Peyer's patch (tissue), 4 donors: ENCODE results near the gene LRRTM1. TPM values are rescaled to one million over a fixed set of nuclear protein-coding genes. Genes with fewer than 3 reads are reported as not detected.

Experiments
- DNase-seq, 3 donors: peaks; one replicate each; pipeline ENCODE4 v3.0.0-alpha.2; 2017 to 2019
- H3K27ac ChIP-seq, 4 donors: fragments of 200-600 bp; sonication (generic); one replicate each; pipeline ENCODE4 v1.5.1; 2016 to 2019
- H3K27me3 ChIP-seq, 2 donors: fragments of 200-600 bp; sonication (generic); one replicate each; pipeline ENCODE4 v1.5.1; 2019
- H3K36me3 ChIP-seq, 3 donors: fragments of 200-600 bp; sonication (generic); one replicate each; pipeline ENCODE4 v1.5.1; 2016 to 2019
- H3K4me1 ChIP-seq, 4 donors: fragments of 200-600 bp; sonication (generic); one replicate each; pipeline ENCODE4 v1.5.1; 2016 to 2019
- H3K4me3 ChIP-seq, 4 donors: fragments of 200-600 bp; sonication (generic); 1 replicate in 3 of 4; 2 replicates in 1 of 4; pipeline ENCODE4 v1.5.1; 2016 to 2019; ENCODE audit warnings: mild to moderate bottlenecking in 1 of 4
- H3K9me3 ChIP-seq, 4 donors: fragments of 200-600 bp; sonication (generic); one replicate each; pipeline ENCODE4 v1.5.1; 2016 to 2019; ENCODE audit warnings: mild to moderate bottlenecking in 1 of 4
- POLR2A ChIP-seq, 2 donors: fragments of 450-650 bp; IDR thresholded peaks; one replicate each; pipeline ENCODE4 v1.5.1; 2017; ENCODE audit warnings: antibody characterized with exemption in 2 of 2, mild to moderate bottlenecking in 2 of 2, moderate library complexity in 2 of 2
- total RNA-seq, 4 donors: library from RNA; depleted of rRNA; stranded (reverse); fragments of >200 nt; gene quantifications; one replicate each; pipeline ENCODE4 v1.1.0, GENCODE V29; 2016
- TF ChIP-seq, protein P1 (sequence below), 6 experiments: fragments of 450-650 bp in 4 of 6; fragments of 200-600 bp in 2 of 6; sonication (generic) in 1 of 6; IDR thresholded peaks; one replicate each; pipeline ENCODE4 v1.5.1; 2017 to 2019; ENCODE audit warnings: antibody characterized with exemption in 6 of 6, mild to moderate bottlenecking in 3 of 6, moderate library complexity in 1 of 6

LRRTM1 gene
- total RNA-seq, 4 donors from 2014 or later, result not detected

GRCh38 chr2:80328159-80328571, 23.6 kb upstream of the LRRTM1 start:
- no peak for DNase-seq
- H3K27me3 ChIP-seq, result peaks cover 0 to under 1% of the 10 kb centered on the region in 2 donors
- H3K4me3 ChIP-seq, result no peak overlapping the region
- H3K9me3 ChIP-seq, result no peaks in the 10 kb centered on the region
- H3K4me1 ChIP-seq, result no peaks in the 10 kb centered on the region
- H3K27ac ChIP-seq, result no peak overlapping the region
- TF ChIP-seq, protein P1, sequence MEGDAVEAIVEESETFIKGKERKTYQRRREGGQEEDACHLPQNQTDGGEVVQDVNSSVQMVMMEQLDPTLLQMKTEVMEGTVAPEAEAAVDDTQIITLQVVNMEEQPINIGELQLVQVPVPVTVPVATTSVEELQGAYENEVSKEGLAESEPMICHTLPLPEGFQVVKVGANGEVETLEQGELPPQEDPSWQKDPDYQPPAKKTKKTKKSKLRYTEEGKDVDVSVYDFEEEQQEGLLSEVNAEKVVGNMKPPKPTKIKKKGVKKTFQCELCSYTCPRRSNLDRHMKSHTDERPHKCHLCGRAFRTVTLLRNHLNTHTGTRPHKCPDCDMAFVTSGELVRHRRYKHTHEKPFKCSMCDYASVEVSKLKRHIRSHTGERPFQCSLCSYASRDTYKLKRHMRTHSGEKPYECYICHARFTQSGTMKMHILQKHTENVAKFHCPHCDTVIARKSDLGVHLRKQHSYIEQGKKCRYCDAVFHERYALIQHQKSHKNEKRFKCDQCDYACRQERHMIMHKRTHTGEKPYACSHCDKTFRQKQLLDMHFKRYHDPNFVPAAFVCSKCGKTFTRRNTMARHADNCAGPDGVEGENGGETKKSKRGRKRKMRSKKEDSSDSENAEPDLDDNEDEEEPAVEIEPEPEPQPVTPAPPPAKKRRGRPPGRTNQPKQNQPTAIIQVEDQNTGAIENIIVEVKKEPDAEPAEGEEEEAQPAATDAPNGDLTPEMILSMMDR (IDR thresholded peaks at IDR 0.05), result no peak
- TF ChIP-seq POLR2A (IDR thresholded peaks at IDR 0.05), result no peak
- no peaks in the 10 kb centered on the region for H3K36me3 ChIP-seq

GRCh38 chr2:80326861-80327260, 22.3 kb upstream of the LRRTM1 start:
- no peak for DNase-seq
- Histone ChIP-seq H3K4me3 (no peak overlapping the region), H3K27me3 (peaks cover 0 to 3% of the 10 kb centered on the region in 2 donors), H3K9me3 (no peaks in the 10 kb centered on the region), H3K4me1 (no peaks in the 10 kb centered on the region), H3K36me3 (no peaks in the 10 kb centered on the region), H3K27ac (no peak overlapping the region)
- no peak for TF ChIP-seq POLR2A (IDR thresholded peaks at IDR 0.05)
- TF ChIP-seq, protein P1 (IDR thresholded peaks at IDR 0.05), result no peak

GRCh38 chr2:80326214-80326613, 21.7 kb upstream of the LRRTM1 start:
- H3K4me1 ChIP-seq, result no peaks in the 10 kb centered on the region
- H3K9me3 ChIP-seq, result no peaks in the 10 kb centered on the region
- no peak for DNase-seq
- no peaks in the 10 kb centered on the region for H3K36me3 ChIP-seq
- no peak for TF ChIP-seq POLR2A (IDR thresholded peaks at IDR 0.05)
- TF ChIP-seq, protein P1 (IDR thresholded peaks at IDR 0.05), result peak in 2 of 6 experiments; percentile 22 to 24
- H3K4me3 ChIP-seq, result no peak overlapping the region
- H3K27me3 ChIP-seq, result peaks cover 0 to 3% of the 10 kb centered on the region in 2 donors
- no peak overlapping the region for H3K27ac ChIP-seq

DNA sequence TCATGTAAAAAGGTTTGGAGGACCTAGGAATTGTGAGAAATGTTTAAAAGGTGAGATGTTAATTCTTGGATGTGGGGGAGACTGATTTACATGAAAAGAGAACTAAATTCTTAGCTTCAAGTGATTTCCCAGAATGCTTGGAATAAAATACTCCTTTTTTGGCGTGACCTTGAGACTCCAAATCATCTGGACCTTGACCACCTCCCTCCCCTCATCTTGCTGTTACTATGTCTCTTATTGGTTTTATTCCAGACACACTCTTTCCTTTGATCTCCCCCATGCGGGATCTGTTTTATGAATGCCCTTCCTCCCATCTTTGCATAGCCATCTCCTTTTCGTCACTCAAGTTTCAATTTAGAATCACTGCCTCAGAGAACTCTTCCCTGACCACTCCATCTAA, 20.0 kb upstream of the LRRTM1 start:
- Histone ChIP-seq H3K36me3 (no peaks in the 10 kb centered on the region), H3K27ac (no peak overlapping the region), H3K4me3 (no peak overlapping the region), H3K27me3 (peaks cover 0 to 3% of the 10 kb centered on the region in 2 donors), H3K9me3 (no peaks in the 10 kb centered on the region), H3K4me1 (no peaks in the 10 kb centered on the region)
- no peak for DNase-seq
- TF ChIP-seq, protein P1 (IDR thresholded peaks at IDR 0.05), result no peak
- TF ChIP-seq POLR2A (IDR thresholded peaks at IDR 0.05), result no peak

- no peak for DNase-seq
- H3K27me3 ChIP-seq, result peaks cover 0 to 3% of the 10 kb centered on the region in 2 donors
- no peaks in the 10 kb centered on the region for H3K4me1 ChIP-seq
- H3K9me3 ChIP-seq, result no peaks in the 10 kb centered on the region
- no peak for TF ChIP-seq POLR2A (IDR thresholded peaks at IDR 0.05)
- no peak overlapping the region for H3K27ac ChIP-seq
- no peaks in the 10 kb centered on the region for H3K36me3 ChIP-seq
- H3K4me3 ChIP-seq, result no peak overlapping the region
Measured at GRCh38 chr2:80323610-80324009, 19.1 kb upstream of the LRRTM1 start.

DNA sequence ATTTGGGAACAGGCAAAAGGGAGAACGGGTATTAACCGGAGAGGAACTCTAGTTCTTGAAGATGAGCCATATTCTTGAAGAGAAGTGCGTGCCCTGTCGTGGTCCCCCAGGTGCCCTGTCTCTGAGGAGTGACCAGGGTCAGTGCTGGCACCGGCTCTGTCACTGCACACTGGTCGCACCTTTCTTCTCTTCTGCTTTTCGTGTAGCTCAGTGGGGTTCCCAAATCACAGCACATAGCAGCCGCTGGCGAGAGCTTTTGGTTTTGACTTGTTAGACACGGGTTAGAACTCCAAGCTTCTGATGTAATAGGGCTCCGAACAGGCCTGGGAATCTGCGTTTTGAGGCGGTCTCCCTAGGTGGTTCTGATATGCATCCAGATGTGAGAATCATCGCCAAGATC, 18.4 kb upstream of the LRRTM1 start:
- Histone ChIP-seq H3K27ac (no peak overlapping the region), H3K36me3 (no peaks in the 10 kb centered on the region), H3K4me3 (no peak overlapping the region), H3K9me3 (no peaks in the 10 kb centered on the region), H3K4me1 (no peaks in the 10 kb centered on the region), H3K27me3 (peaks cover 0 to 3% of the 10 kb centered on the region in 2 donors)
- no peak for DNase-seq
- TF ChIP-seq, protein P1 (IDR thresholded peaks at IDR 0.05), result no peak
